HG02610 (cell line): ENCODE results near the gene PCSK2.

Source experiments
- ATAC-seq: cut with Tn5 transposase; IDR thresholded peaks from one replicate; pipeline ENCODE4 v1.9.1; 2021; ENCODE audit warnings: mild to moderate bottlenecking, moderate library complexity; ENCODE audit not compliant: unreplicated experiment

PCSK2 gene

GRCh38 chr20:17248224-17248623 is 21.4 kb downstream of the PCSK2 start:
- ATAC-seq: no peak

GRCh38 chr20:17262786-17263185 is 35.9 kb downstream of the PCSK2 start:
- no peak for ATAC-seq

- ATAC-seq: no peak
Measured at GRCh38 chr20:17273717-17274116, 46.9 kb downstream of the PCSK2 start.

- ATAC-seq: no peak
Measured at GRCh38 chr20:17276101-17276500, 49.3 kb downstream of the PCSK2 start.

- ATAC-seq: no peak
Measured at GRCh38 chr20:17281478-17281877, 54.6 kb downstream of the PCSK2 start.

- no peak for ATAC-seq
Measured at GRCh38 chr20:17282501-17282900, 55.7 kb downstream of the PCSK2 start.

GRCh38 chr20:17287503-17287902 is 60.7 kb downstream of the PCSK2 start:
- no peak for ATAC-seq

GRCh38 chr20:17287998-17288397 is 61.2 kb downstream of the PCSK2 start:
- ATAC-seq: no peak

GRCh38 chr20:17295151-17295726 is 68.4 kb downstream of the PCSK2 start:
- ATAC-seq: no peak

- no peak for ATAC-seq
Measured at GRCh38 chr20:17295991-17296390, 69.2 kb downstream of the PCSK2 start.

GRCh38 chr20:17298171-17298570 is 71.3 kb downstream of the PCSK2 start:
- no peak for ATAC-seq

GRCh38 chr20:17298751-17299150 is 71.9 kb downstream of the PCSK2 start:
- ATAC-seq: no peak

GRCh38 chr20:17300113-17300512 is 73.3 kb downstream of the PCSK2 start:
- ATAC-seq: no peak

- no peak for ATAC-seq
Measured at GRCh38 chr20:17304774-17305173, 77.9 kb downstream of the PCSK2 start.

GRCh38 chr20:17306427-17306826 is 79.6 kb downstream of the PCSK2 start:
- no peak for ATAC-seq

GRCh38 chr20:17314264-17314663 is 87.4 kb downstream of the PCSK2 start:
- no peak for ATAC-seq

GRCh38 chr20:17315407-17316231 is 88.8 kb downstream of the PCSK2 start:
- ATAC-seq: no peak

GRCh38 chr20:17316316-17317038 is 89.6 kb downstream of the PCSK2 start:
- ATAC-seq: no peak

- no peak for ATAC-seq
Measured at GRCh38 chr20:17317341-17317740, 90.5 kb downstream of the PCSK2 start.

GRCh38 chr20:17320456-17320855 is 93.6 kb downstream of the PCSK2 start:
- ATAC-seq: no peak

GRCh38 chr20:17326096-17326495 is 99.3 kb downstream of the PCSK2 start:
- ATAC-seq: no peak
